NB4 (cell line): ENCODE data around the gene TNPO1.

Experiments used
- CTCF ChIP-seq: IDR thresholded peaks from one replicate; pipeline ENCODE4 v1.5.1; 2012; ENCODE audit warnings: low read depth, low read length
- POLR2A ChIP-seq: IDR thresholded peaks from 2 replicates; pipeline ENCODE4 v1.6.1; 2011; ENCODE audit warnings: mild to moderate bottlenecking; ENCODE audit not compliant: insufficient read length; ENCODE audit errors: extremely low read depth

DNA sequence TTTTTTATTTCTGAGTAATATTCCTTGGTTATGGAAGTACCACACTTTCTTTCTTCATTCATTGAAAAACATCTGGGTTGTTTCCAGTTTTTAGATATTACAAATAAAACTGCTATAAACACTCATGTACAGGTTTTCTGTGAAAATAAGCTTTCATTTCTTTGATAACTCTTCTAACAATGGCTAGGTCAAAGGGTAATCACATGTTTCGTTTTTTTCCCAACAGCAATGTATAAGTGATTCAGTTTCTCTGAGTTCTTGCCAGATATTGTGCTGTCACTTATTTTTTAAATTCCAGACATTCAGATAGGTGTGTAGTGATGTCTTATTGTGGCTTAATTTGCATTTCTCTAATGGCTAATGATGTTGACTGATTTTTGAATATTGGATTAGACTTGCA lies 16.7 kb upstream of the TNPO1 start:
- no peak for TF ChIP-seq CTCF
- TF ChIP-seq POLR2A, result no peak
